HepG2 (cell line): ENCODE data around the gene GTF2B. TPM values are rescaled to one million over a fixed set of nuclear protein-coding genes. Genes with fewer than 3 reads are reported as not detected.

Experiments used
- ARNT ChIP-seq: fragments of 450-650 bp; IDR thresholded peaks from 2 replicates; pipeline ENCODE4 v1.6.1; 2017
- CBX1 ChIP-seq: IDR thresholded peaks from one replicate; pipeline ENCODE4 v1.6.1; 2016; ENCODE audit warnings: antibody characterized with exemption, low read depth
- CEBPB ChIP-seq: IDR thresholded peaks from 2 replicates; pipeline ENCODE4 v1.6.1; 2011; ENCODE audit warnings: low read depth, low read length, improper control_type of control experiment, borderline replicate concordance
- CREM ChIP-seq, 2 experiments: sonication (generic) in 1 of 2; formaldehyde crosslinking in 1 of 2; IDR thresholded peaks; 2 replicates each; pipeline versions ENCODE4 v1.4.0 to v1.6.1; 2016 to 2020; ENCODE audit warnings: antibody characterized with exemption in 1 of 2, mild to moderate bottlenecking in 1 of 2, missing genetic modification reagents in 1 of 2
- FOXA3 ChIP-seq: IDR thresholded peaks from 2 replicates; pipeline ENCODE4 v1.6.1; 2016; ENCODE audit warnings: missing genetic modification reagents, missing compliant biosample characterization
- HCFC1 ChIP-seq: fragments of 150-350 bp; IDR thresholded peaks from 2 replicates; pipeline ENCODE4 v1.6.1; 2014; ENCODE audit warnings: low read depth, low read length
- HDAC6 ChIP-seq: fragments of 200-600 bp; sonication (generic); IDR thresholded peaks from 2 replicates; pipeline ENCODE4 v1.7.0; 2017; ENCODE audit warnings: mild to moderate bottlenecking, antibody characterized with exemption, low read length, low read depth
- HOXA9 ChIP-seq: sonication (generic); formaldehyde crosslinking; IDR thresholded peaks from 2 replicates; pipeline ENCODE4 v1.8.1; 2022; ENCODE audit warnings: missing genetic modification reagents, mild to moderate bottlenecking, moderate library complexity, borderline replicate concordance
- IRF2 ChIP-seq: IDR thresholded peaks from 2 replicates; pipeline ENCODE4 v1.6.1; 2018; ENCODE audit warnings: missing genetic modification reagents, missing compliant biosample characterization
- IRX3 ChIP-seq: sonication (generic); formaldehyde crosslinking; IDR thresholded peaks from 2 replicates; pipeline ENCODE4 v1.8.1; 2023; ENCODE audit warnings: mild to moderate bottlenecking, low read depth, missing genetic modification reagents, borderline replicate concordance
- KDM3A ChIP-seq: IDR thresholded peaks from 2 replicates; pipeline ENCODE4 v1.6.1; 2018; ENCODE audit warnings: low read depth, missing compliant biosample characterization
- KLF11 ChIP-seq: IDR thresholded peaks from 2 replicates; pipeline ENCODE4 v1.6.1; 2016; ENCODE audit warnings: missing compliant biosample characterization
- MEIS1 ChIP-seq: sonication (generic); formaldehyde crosslinking; IDR thresholded peaks from 2 replicates; pipeline ENCODE4 v1.9.0; 2021; ENCODE audit warnings: mild to moderate bottlenecking, missing genetic modification reagents, moderate library complexity, borderline replicate concordance
- NCOA1 ChIP-seq: sonication (generic); formaldehyde crosslinking; IDR thresholded peaks from 2 replicates; pipeline ENCODE4 v1.9.0; 2021; ENCODE audit warnings: missing genetic modification reagents
- NR2F1 ChIP-seq, 2 experiments: fragments of 450-650 bp in 1 of 2; formaldehyde crosslinking in 1 of 2; IDR thresholded peaks; 2 replicates each; pipeline versions ENCODE4 v1.5.0 to v1.6.1; 2016 to 2020; ENCODE audit warnings: mild to moderate bottlenecking in 1 of 2, missing compliant biosample characterization in 1 of 2, missing genetic modification reagents in 1 of 2, moderate library complexity in 1 of 2
- PAWR ChIP-seq: sonication (generic); formaldehyde crosslinking; IDR thresholded peaks from 2 replicates; pipeline ENCODE4 v1.4.0; 2020; ENCODE audit warnings: missing genetic modification reagents, mild to moderate bottlenecking, borderline replicate concordance
- PHF20 ChIP-seq: sonication (generic); formaldehyde crosslinking; IDR thresholded peaks from 2 replicates; pipeline ENCODE4 v1.5.0; 2020; ENCODE audit warnings: mild to moderate bottlenecking, missing genetic modification reagents
- POLR2AphosphoS5 ChIP-seq: IDR thresholded peaks from 2 replicates; pipeline ENCODE4 v1.6.1; 2012; ENCODE audit warnings: low read depth, low read length
- RAD51 ChIP-seq: fragments of 450-650 bp; IDR thresholded peaks from 2 replicates; pipeline ENCODE4 v1.6.1; 2016; ENCODE audit warnings: borderline replicate concordance
- RFXAP ChIP-seq: sonication (generic); formaldehyde crosslinking; IDR thresholded peaks from 2 replicates; pipeline ENCODE4 v1.4.0; 2020; ENCODE audit warnings: missing genetic modification reagents, borderline replicate concordance
- SIN3A ChIP-seq: IDR thresholded peaks from 2 replicates; pipeline ENCODE4 v1.6.1; 2011; ENCODE audit warnings: low read depth, mild to moderate bottlenecking, control low read depth, low read length, borderline replicate concordance
- SIX1 ChIP-seq: sonication (generic); formaldehyde crosslinking; IDR thresholded peaks from 2 replicates; pipeline ENCODE4 v1.4.0; 2020; ENCODE audit warnings: missing genetic modification reagents, borderline replicate concordance
- ZBTB1 ChIP-seq: sonication (generic); formaldehyde crosslinking; IDR thresholded peaks from 2 replicates; pipeline ENCODE4 v1.4.0; 2020; ENCODE audit warnings: missing genetic modification reagents, borderline replicate concordance
- ZFX ChIP-seq: sonication (generic); formaldehyde crosslinking; IDR thresholded peaks from 2 replicates; pipeline ENCODE4 v1.4.0; 2020; ENCODE audit warnings: mild to moderate bottlenecking, low read depth, missing genetic modification reagents, moderate library complexity
- ZMAT3 ChIP-seq: sonication (generic); formaldehyde crosslinking; conservative IDR thresholded peaks from 2 replicates; pipeline ENCODE4 v1.7.0; 2021; ENCODE audit warnings: missing genetic modification reagents
- ZNF180 ChIP-seq: sonication (generic); formaldehyde crosslinking; IDR thresholded peaks from 2 replicates; pipeline ENCODE4 v1.4.0; 2020; ENCODE audit warnings: low read depth, missing genetic modification reagents, borderline replicate concordance
- ZNF709 ChIP-seq: sonication (generic); formaldehyde crosslinking; IDR thresholded peaks from 2 replicates; pipeline ENCODE4 v1.5.0; 2020; ENCODE audit warnings: mild to moderate bottlenecking, missing genetic modification reagents
- ZNF782 ChIP-seq: sonication (generic); formaldehyde crosslinking; IDR thresholded peaks from 2 replicates; pipeline ENCODE4 v1.4.0; 2020; ENCODE audit warnings: missing genetic modification reagents, mild to moderate bottlenecking, borderline replicate concordance
- polyA plus RNA-seq, 8 experiments: library from polyadenylated mRNA; depleted of rRNA in 3 of 8; stranded (reverse) in 7 of 8; unstranded in 1 of 8; fragments of >200 nt; fragmentation: Illumina TruSeq in 4 of 8; extraction: Trizol in 4 of 8; gene quantifications; 2 replicates each; pipeline versions ENCODE4 v1.2.1 to v1.2.3, GENCODE V29; 2011 to 2016; ENCODE audit warnings: low read depth in 4 of 8, missing spikeins in 1 of 8, mixed read lengths in 1 of 8; ENCODE audit not compliant: insufficient read depth in 1 of 8
- total RNA-seq, 5 experiments: library from RNA; depleted of rRNA; stranded (reverse); fragments of >200 nt; fragmentation: Illumina TruSeq; extraction: Trizol; gene quantifications; 2 replicates each; pipeline ENCODE4 v1.2.3, GENCODE V29; 2016; ENCODE audit warnings: low read depth in 1 of 5
- TF ChIP-seq, protein P1 (sequence below): sonication (generic); formaldehyde crosslinking; IDR thresholded peaks from 2 replicates; pipeline ENCODE4 v1.4.0; 2020; ENCODE audit warnings: mild to moderate bottlenecking, missing genetic modification reagents
- TF ChIP-seq, protein P2 (sequence below): sonication (generic); formaldehyde crosslinking; IDR thresholded peaks from 2 replicates; pipeline ENCODE4 v1.4.0; 2020; ENCODE audit warnings: mild to moderate bottlenecking, missing genetic modification reagents
- TF ChIP-seq, protein P3 (sequence below): IDR thresholded peaks from 2 replicates; pipeline ENCODE4 v1.6.1; 2016; ENCODE audit warnings: low read depth, borderline replicate concordance
- TF ChIP-seq, protein P4 (sequence below): sonication (generic); formaldehyde crosslinking; IDR thresholded peaks from 2 replicates; pipeline ENCODE4 v1.9.0; 2021; ENCODE audit warnings: missing genetic modification reagents, borderline replicate concordance

The GTF2B gene
- total and polyA plus RNA-seq, 2 of the 13 experiments (the other 11 are each of a cell fraction or from before 2014, with no cell fraction given), result 31.5 to 43.4 TPM

DNA sequence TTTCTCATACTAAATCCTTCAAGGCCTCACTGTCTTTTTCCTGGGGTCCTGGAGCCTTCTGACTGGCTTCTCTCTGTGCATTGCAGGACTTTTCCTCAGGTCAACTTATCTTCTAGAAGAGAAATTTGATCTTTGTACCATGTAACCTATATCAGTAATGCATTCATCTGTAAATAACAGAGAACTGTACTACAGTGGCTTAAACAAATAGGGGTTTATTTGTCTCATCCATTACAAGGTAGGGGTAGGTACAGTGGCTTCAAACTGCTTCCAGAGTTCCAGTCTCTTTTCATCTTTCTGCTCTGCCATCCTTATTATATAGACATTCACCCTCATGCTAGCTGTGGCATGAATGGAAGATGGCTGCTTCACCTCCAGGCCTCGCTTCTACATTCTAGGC lies 29.5 kb upstream of the GTF2B start (continued):
- TF ChIP-seq, protein P1, sequence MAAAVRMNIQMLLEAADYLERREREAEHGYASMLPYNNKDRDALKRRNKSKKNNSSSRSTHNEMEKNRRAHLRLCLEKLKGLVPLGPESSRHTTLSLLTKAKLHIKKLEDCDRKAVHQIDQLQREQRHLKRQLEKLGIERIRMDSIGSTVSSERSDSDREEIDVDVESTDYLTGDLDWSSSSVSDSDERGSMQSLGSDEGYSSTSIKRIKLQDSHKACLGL (CRISPR knock-in tag), result no peak
- TF ChIP-seq IRX3 (CRISPR knock-in tag) (no peak), PHF20 (no peak), CREM (IDR thresholded peaks at IDR 0.05) (peak; percentile 56; the same call in 1 of the 2 replicates), CREM (CRISPR knock-in tag; IDR thresholded peaks at IDR 0.05) (no peak), POLR2AphosphoS5 (no peak), RFXAP (CRISPR knock-in tag) (no peak; the same call in 1 of the 2 replicates), IRF2 (CRISPR knock-in tag) (peak; percentile 32; the same call in 1 of the 2 replicates), HCFC1 (no peak), ZNF180 (CRISPR knock-in tag) (no peak), ZFX (CRISPR knock-in tag) (no peak), ZBTB1 (no peak), NR2F1 (CRISPR knock-in tag; IDR thresholded peaks at IDR 0.05) (no peak), ZNF782 (CRISPR knock-in tag) (no peak), RAD51 (no peak), ZMAT3 (CRISPR knock-in tag) (no peak), CEBPB (no peak), ZNF709 (no peak), NCOA1 (no peak), FOXA3 (CRISPR knock-in tag) (peak; percentile 86), MEIS1 (CRISPR knock-in tag) (no peak), SIN3A (no peak), PAWR (no peak), KDM3A (CRISPR knock-in tag) (no peak), HOXA9 (CRISPR knock-in tag) (no peak), ARNT (no peak), SIX1 (CRISPR knock-in tag) (peak; percentile 87; the same call in 1 of the 2 replicates), HDAC6 (no peak), CBX1 (no peak), KLF11 (CRISPR knock-in tag) (no peak)
- TF ChIP-seq, protein P2, sequence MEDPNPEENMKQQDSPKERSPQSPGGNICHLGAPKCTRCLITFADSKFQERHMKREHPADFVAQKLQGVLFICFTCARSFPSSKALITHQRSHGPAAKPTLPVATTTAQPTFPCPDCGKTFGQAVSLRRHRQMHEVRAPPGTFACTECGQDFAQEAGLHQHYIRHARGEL (CRISPR knock-in tag), result no peak
- TF ChIP-seq, protein P3, sequence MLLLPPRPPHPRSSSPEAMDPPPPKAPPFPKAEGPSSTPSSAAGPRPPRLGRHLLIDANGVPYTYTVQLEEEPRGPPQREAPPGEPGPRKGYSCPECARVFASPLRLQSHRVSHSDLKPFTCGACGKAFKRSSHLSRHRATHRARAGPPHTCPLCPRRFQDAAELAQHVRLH, result no peak
- TF ChIP-seq, protein P4, sequence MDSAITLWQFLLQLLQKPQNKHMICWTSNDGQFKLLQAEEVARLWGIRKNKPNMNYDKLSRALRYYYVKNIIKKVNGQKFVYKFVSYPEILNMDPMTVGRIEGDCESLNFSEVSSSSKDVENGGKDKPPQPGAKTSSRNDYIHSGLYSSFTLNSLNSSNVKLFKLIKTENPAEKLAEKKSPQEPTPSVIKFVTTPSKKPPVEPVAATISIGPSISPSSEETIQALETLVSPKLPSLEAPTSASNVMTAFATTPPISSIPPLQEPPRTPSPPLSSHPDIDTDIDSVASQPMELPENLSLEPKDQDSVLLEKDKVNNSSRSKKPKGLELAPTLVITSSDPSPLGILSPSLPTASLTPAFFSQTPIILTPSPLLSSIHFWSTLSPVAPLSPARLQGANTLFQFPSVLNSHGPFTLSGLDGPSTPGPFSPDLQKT (CRISPR knock-in tag), result no peak
